ENCODE data around the gene PRKACA.

PRKACA gene

DNA sequence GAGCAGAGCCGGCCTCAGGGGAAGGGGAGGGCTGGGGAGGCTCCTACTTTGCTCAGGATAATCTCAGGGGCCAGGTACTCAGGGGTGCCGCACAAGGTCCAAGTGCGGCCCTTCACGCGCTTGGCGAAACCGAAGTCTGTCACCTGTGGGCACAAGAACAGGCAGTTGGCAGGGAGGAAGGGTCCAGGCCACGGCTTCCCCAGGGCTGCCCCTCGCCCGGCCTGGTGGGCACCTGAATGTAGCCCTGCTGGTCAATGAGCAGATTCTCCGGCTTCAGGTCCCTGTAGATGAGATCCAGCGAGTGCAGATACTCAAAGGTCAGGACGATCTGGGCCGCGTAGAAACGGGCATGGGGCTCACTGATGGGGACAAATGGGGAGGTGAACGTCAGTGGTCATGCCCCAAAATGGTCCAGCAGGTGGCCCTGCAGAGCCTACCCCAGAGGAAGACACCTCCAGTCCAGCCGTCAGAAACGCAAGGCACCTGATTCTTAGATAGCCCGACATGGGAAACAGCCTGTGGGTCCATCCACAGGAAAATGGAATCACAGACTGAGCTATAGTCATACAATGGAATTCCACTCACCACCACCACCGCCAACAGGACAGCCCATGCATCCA, 19.9 kb downstream of the PRKACA start:
- ATAC-seq, result no peak
- H3K4me3 Mint-ChIP-seq, result no peak overlapping the region
- H3K27ac Mint-ChIP-seq, result no peak overlapping the region
- no peaks in the 10 kb centered on the region for H3K27me3 Mint-ChIP-seq
- peaks cover 4% of the 10 kb centered on the region for H3K4me1 Mint-ChIP-seq
- DNase-seq, result no peak
- H3K9me3 Mint-ChIP-seq, result peaks cover 7% of the 10 kb centered on the region
- H3K36me3 Mint-ChIP-seq (ENCODE audit: low read depth), result peaks cover 15% of the 10 kb centered on the region

DNA sequence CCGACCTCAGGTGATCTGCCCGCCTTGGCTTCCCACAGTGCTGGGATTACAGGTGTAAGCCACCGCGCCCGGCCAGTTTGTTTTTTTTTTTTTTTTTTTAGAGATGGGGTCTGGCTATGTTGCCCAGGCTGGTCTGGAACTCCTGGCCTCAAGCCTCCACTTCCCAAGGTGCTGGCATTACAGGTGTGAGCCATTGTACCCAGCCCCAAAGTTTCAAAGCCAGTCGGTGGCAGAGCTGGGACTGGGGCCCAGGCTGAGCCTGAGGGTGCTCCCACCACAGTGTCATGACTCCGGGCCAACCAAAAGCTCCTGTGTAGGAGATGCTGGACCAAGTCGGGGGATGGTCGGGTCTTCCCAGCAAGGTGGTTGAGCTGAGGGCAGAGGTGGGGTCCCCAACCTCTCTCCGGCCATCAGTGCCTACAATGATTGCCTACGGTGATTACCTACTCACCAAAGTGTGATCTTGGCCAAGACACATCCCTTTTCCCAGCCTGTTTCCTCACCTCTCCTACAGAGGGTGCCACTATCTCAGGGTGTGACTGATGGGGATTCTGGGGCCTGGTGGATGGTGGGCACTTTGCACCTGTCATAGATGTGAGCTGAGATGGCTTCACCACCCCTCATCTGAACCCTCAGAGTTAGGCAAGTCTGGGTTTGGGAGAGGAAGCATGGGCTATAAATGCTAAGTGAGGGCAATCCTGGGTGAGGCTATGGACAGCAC, 21.1 kb downstream of the PRKACA start:
- H3K27ac Mint-ChIP-seq, result no peak overlapping the region
- ATAC-seq (no peak), DNase-seq (no peak)
- H3K4me1 Mint-ChIP-seq, result peaks cover 11% of the 10 kb centered on the region
- peaks cover 15% of the 10 kb centered on the region for H3K36me3 Mint-ChIP-seq (ENCODE audit: low read depth)
- H3K9me3 Mint-ChIP-seq, result peaks cover 7% of the 10 kb centered on the region
- no peak overlapping the region for H3K4me3 Mint-ChIP-seq
- no peaks in the 10 kb centered on the region for H3K27me3 Mint-ChIP-seq

DNA sequence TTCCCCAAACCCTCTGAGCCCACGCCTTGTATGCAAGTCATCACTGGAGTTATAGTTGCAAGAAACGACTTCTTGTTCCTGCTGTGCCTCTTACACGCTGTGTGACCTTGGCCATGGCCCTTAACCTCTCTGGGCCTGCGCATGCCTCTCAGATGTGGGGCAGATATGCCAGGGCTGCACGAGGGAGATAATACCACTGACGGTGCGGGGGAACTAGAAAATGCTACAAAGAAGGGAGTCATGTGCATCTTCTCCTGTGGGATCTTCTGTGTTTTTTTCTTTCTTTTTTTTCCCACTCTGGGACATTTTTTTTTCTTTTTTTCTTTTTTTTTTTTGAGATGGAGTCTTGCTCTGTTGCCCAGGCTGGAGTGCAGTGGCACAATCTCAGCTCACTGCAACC, 22.7 kb downstream of the PRKACA start:
- no peaks in the 10 kb centered on the region for H3K27me3 Mint-ChIP-seq
- H3K4me1 Mint-ChIP-seq, result peaks cover 13% of the 10 kb centered on the region
- no peak overlapping the region for H3K4me3 Mint-ChIP-seq
- H3K36me3 Mint-ChIP-seq (ENCODE audit: low read depth), result peaks cover 11% of the 10 kb centered on the region
- H3K27ac Mint-ChIP-seq, result no peak overlapping the region
- DNase-seq, result no peak
- H3K9me3 Mint-ChIP-seq, result peaks cover 7% of the 10 kb centered on the region
- ATAC-seq, result no peak

DNA sequence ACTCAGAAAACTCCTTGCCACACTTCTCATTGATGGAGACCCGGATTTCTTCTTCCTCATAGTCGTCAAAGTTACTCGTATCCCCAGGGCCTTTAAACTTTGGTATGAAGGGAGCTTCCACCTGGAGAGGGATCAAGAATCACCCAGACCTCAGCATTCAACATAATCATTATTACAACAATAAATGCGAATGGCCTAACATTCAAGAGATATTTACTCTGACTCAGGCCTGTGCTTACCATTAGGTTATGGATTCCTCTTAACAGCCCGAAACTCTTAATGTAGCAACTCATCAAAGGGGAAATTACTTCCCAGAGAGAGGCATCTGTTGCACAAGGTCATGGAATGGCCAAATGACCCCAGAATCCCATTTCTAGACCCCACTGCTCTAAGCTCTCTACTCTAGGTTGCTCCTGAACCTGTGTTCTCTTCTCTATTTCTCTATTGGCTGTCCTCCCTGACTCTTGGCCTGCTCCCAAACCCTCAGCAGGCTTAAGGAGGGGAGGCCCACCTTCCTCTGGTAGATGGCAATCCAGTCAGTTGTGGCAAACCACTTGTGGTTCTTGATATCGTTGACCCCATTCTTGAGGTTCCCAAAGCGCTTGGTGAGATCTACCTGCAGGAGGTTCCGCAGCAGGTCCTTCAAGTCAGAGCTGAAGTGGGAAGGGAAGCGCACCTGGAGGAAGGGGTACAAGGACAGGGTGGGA, 24.3 kb downstream of the PRKACA start:
- Mint-ChIP-seq H3K27me3 (no peaks in the 10 kb centered on the region), H3K4me3 (peak overlapping the region; percentile 49), H3K9me3 (peaks cover 7% of the 10 kb centered on the region), H3K36me3 (ENCODE audit: low read depth) (peaks cover 19% of the 10 kb centered on the region), H3K27ac (no peak overlapping the region), H3K4me1 (peaks cover 18% of the 10 kb centered on the region)
- ATAC-seq (no peak), DNase-seq (no peak)

DNA sequence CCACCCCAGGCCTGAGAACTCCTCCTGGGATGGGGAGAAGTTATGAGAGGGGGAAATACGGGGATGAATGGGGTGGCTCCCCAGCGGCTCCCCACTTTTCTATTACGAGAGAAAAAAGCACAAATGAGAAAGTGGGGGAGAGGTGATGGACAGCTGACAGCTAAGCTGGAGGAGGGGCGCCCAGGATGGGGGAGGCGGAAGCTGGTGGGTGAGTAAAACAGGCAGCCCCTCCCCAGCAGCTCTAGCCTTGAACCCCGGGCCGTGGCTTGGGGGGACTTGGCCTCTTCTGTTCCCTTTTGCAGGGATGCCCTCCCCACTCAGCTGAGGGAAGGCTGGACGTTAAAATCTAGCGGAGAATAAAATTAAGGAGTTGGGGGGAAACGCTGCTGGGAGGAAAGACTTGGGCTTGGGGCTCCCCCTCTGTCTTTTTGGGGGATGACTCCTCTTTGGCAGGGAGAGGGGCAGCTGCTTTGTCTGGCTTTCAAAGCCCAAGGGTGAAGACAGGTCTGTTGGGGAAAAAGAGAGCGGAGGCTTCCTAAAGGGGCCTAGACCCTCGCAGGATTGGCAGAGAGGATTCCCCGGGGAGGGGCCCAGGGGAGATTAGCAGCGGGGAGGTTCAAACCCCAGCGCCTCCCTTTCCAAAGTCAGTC, 25.6 kb downstream of the PRKACA start:
- DNase-seq (peak; percentile 53), ATAC-seq (peak; percentile 10)
- H3K4me1 Mint-ChIP-seq, result peaks cover 20% of the 10 kb centered on the region
- H3K27me3 Mint-ChIP-seq, result no peaks in the 10 kb centered on the region
- peaks cover 21% of the 10 kb centered on the region for H3K36me3 Mint-ChIP-seq (ENCODE audit: low read depth)
- H3K4me3 Mint-ChIP-seq, result peak overlapping the region; percentile 90
- H3K9me3 Mint-ChIP-seq, result peaks cover 7% of the 10 kb centered on the region
- H3K27ac Mint-ChIP-seq, result peak overlapping the region; percentile 96

DNA sequence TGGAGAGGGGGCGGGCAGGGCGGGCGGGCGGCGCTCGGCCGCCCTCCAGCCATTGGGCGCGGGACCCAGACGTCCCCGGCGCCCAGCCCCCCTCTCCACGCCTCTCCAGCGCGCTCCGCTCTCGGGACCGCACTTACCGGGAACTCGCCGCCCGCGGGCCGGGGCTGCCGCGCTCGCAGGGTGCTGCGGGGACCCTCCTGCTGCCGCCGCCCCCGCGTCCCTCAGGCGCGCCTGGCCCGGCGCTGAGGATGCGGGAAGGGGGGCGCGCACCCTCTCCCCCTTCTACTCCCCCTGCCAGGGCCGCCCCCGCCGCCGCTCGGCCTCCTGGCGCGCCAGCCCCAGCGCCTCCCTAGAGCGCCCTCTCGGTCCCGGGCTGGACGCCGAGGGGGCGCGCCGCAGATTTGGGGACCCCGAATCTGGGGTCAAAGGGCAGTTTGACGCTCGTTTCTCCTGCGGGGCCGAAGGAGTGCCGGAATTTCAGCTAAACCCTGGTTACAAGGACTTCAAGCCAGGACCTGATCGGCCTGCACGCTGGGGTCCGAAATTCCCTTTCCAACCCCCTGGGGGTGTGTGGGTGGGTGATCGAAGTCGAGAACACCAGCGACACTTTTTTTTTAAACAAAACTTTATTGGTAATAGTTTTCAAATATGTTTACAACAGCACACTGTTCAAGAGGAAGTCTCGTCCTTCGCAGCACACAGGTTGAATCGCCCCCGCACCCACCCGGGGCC, 26.3 kb downstream of the PRKACA start:
- Mint-ChIP-seq H3K27ac (peak overlapping the region; percentile 96), H3K4me1 (peaks cover 20% of the 10 kb centered on the region), H3K36me3 (ENCODE audit: low read depth) (peaks cover 17% of the 10 kb centered on the region), H3K9me3 (peaks cover 7% of the 10 kb centered on the region), H3K27me3 (no peaks in the 10 kb centered on the region), H3K4me3 (peak overlapping the region; percentile 90)
- DNase-seq (peak; percentile 78), ATAC-seq (peak; percentile 74)

DNA sequence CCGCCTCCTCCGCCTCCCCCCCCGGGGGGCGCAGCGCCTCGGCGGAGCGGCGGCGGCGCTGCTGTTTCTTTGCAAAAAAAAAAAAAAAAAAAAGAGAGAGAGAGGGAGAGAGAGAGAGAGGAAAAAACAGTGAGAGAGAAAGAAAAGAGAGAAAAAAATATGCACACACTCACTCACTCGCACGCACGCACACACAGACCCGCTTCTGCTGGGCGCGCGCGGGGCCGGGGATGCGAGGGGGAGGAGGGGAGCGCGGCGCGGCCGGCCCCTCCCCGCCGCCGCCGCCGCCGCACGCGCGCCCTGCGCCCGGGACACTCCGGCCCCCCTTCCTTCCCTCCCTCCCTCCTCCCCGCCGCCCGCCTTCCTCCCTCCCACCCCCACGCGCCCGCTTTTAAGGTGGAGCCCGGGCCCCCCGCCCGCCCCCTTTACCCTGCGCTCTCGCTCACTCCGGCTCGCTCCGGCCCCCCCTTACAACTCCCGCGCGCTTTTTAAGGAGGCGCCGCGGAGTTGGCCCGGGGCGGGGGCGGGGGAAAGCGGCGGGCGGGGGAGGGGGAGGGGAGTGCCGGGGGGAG, 27.0 kb downstream of the PRKACA start, which contains the start of gene SAMD1:
TSS of gene SAMD1 (minus strand) at position 243 of the 572 bp plus-strand sequence.
- Mint-ChIP-seq H3K4me3 (peak within 1 kb of the TSS; percentile 90), H3K9me3 (peaks cover 7% of the 10 kb centered on the region), H3K36me3 (ENCODE audit: low read depth) (peaks cover 17% of the 10 kb centered on the region), H3K27me3 (no peaks in the 10 kb centered on the region), H3K4me1 (peaks cover 20% of the 10 kb centered on the region), H3K27ac (peak within 1 kb of the TSS; percentile 96)
- ATAC-seq (peak; percentile 57), DNase-seq (peak; percentile 82)

DNA sequence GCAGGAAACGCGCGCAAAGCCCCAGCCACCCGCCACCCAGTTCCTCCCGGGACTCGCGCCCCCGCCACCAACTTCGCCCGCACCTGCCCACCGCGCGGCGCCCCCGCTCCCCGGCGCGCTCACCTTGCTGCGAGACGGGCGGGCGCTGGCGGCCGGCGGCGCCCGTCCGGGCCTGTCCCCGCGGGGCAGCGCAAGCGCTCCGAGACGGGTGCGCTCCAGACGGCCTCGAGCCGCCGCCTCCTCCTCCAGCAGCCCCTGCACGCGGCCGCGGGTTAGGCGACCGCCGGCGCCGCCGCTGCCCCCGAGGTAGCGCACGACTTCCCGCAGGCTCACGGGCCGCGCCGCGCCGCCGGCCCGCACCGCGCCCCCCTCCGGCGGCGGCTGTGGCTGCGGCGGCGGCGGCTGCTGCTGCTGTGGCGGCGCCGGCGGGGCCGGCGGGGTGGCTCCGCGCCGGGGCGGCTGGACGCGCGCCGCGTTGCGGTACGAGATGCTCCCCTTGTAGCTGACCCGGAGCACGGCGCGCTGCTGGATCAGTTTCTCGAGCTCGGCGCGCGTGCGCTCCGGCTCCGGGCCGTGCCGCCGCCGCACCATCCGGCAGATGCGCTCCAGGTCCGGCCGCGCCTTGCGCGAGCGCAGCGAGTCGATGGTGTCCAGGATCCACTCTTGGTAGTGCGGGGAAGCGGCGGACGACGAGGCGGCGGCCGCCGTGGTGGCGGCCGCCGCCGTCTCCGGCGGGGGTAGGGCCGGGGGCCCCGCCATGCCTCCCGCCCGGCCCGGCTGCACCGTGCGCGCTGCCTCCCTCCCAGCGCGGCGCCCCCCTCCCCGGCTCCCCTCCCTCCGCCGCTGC, 27.7 kb downstream of the PRKACA start:
- H3K9me3 Mint-ChIP-seq, result peaks cover 7% of the 10 kb centered on the region
- peak overlapping the region; percentile 80 for H3K4me3 Mint-ChIP-seq
- peaks cover 17% of the 10 kb centered on the region for H3K36me3 Mint-ChIP-seq (ENCODE audit: low read depth)
- H3K27me3 Mint-ChIP-seq, result no peaks in the 10 kb centered on the region
- peak overlapping the region; percentile 44 for H3K27ac Mint-ChIP-seq
- H3K4me1 Mint-ChIP-seq, result peaks cover 20% of the 10 kb centered on the region
- DNase-seq (peak; percentile 58), ATAC-seq (peak; percentile 13)

DNA sequence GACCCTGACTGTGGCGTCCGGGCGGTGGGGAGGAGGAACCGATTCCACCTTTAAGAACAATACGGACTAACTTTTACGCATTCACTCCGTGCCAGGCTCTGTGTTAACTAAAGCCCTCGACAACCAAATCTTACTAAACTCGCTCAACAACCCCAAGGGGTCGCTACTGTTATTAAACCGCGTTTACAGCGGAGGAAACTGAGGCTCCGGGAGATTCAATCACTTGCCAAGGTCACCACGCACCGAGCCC, 28.2 kb downstream of the PRKACA start:
- Mint-ChIP-seq H3K36me3 (ENCODE audit: low read depth) (peaks cover 17% of the 10 kb centered on the region), H3K27ac (peak overlapping the region; percentile 44), H3K9me3 (peaks cover 7% of the 10 kb centered on the region), H3K4me3 (peak overlapping the region; percentile 80), H3K4me1 (peaks cover 20% of the 10 kb centered on the region), H3K27me3 (no peaks in the 10 kb centered on the region)
- ATAC-seq, result no peak
- no peak for DNase-seq

DNA sequence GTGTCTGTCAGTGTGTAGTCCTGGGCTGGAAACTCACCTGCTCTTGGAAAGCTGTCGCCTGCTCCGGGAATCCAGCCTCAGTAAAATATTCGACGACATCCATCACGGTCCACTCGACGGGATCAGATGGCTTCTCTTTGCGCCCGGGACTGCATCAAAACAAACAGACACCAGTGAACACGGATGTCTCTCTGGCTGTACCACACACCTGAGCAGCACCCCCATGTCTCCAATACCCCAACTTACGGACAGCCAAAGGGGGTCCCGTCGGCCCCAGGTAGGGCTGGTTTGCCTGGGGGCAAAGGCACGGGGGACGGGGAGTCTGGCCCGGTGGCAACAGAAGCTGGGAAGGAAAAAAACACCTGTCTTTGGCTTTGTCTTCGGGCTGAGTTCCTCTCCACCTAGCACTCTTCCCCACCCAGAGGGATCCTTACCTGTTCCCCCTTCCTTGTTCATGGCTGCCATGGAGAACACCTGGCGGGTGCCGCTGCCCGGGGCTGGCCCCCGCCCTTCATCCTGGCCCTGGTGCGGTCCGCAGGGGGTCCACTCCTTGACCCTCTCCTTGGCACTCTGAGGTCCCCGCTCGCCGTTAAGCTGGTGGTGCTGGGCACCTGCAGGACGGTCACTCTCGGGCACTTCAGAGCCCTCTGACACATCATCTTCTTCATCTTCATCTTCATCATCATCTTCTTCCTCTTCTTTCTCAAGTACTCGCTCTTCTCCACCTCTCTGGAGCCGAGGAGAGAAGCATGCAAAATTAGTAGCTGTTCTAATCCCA, 28.7 kb downstream of the PRKACA start:
- DNase-seq (no peak), ATAC-seq (no peak)
- H3K36me3 Mint-ChIP-seq (ENCODE audit: low read depth), result peaks cover 17% of the 10 kb centered on the region
- H3K9me3 Mint-ChIP-seq, result peaks cover 7% of the 10 kb centered on the region
- peaks cover 20% of the 10 kb centered on the region for H3K4me1 Mint-ChIP-seq
- peak overlapping the region; percentile 80 for H3K4me3 Mint-ChIP-seq
- H3K27me3 Mint-ChIP-seq, result no peaks in the 10 kb centered on the region
- peak overlapping the region; percentile 44 for H3K27ac Mint-ChIP-seq

DNA sequence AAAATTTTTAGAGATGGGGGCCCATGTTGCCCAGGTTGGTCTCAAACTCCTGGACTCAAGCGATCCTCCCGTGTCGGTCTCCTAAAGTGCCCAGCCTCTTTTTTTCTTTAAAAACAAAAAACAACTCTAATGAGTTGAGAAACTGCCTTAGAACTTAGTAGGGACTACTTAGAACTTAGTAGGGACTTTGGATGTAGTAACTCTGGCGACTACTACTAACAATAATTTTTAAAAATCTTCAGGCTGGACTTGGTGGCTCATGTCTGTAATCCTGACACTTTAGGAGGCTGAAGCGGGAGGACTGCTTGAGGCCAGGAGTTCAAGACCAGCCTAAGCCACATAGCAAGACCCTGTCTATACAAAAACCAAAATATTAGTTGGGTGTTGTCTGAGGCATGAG, 31.5 kb downstream of the PRKACA start:
- no peak overlapping the region for H3K27ac Mint-ChIP-seq
- H3K9me3 Mint-ChIP-seq, result no peaks in the 10 kb centered on the region
- ATAC-seq, result no peak
- no peak overlapping the region for H3K4me3 Mint-ChIP-seq
- H3K27me3 Mint-ChIP-seq, result peaks cover 2% of the 10 kb centered on the region
- peaks cover 14% of the 10 kb centered on the region for H3K36me3 Mint-ChIP-seq (ENCODE audit: low read depth)
- peaks cover 21% of the 10 kb centered on the region for H3K4me1 Mint-ChIP-seq
- DNase-seq, result no peak

DNA sequence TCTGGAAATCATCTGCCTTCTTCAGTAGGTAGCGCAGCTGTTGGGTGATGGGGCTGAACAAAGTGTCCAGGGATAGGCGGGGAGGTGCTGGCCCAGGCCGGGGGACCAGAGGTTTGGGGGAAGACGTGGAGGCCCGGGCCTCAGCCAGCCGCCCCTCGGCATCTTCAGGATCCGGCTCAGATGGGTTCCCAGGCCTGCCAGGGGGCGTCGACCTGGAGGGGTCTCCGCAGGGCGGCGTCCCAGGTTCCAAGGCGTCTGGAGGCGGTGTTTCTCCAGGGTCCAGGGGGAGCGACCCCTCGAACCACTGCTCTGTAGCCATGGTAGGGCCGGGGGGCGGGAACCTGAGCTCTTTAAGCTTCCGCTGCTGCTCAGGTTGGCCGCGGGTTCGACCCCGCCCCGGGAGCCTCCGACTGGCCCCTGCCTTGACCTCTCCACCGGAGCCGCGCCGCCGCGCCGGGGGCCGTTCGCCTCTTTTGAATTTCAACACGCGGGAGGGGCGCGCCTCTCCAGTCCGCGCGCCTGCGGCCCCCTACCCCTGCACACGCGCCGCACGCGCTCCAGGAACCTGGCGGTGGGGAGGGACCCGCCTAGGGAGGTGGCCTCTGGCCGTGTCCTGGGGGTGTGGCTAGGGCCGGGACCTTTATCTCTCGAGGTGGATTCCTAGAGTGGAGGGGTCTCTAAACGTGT, 32.1 kb downstream of the PRKACA start, which contains the start of gene C19orf67:
TSS of gene C19orf67 (minus strand) at position 475 of the 687 bp plus-strand sequence. CDS start at position 319, 156 bp downstream.
- no peak within 1 kb of the TSS for H3K4me3 Mint-ChIP-seq
- ATAC-seq (no peak), DNase-seq (no peak)
- H3K9me3 Mint-ChIP-seq, result no peaks in the 10 kb centered on the region
- H3K27ac Mint-ChIP-seq, result no peak within 1 kb of the TSS
- peaks cover 2% of the 10 kb centered on the region for H3K27me3 Mint-ChIP-seq
- H3K4me1 Mint-ChIP-seq, result peaks cover 24% of the 10 kb centered on the region
- peaks cover 14% of the 10 kb centered on the region for H3K36me3 Mint-ChIP-seq (ENCODE audit: low read depth)
